Thymus (tissue), 11 donors: ENCODE data around the gene PRTG. TPM values are rescaled to one million over a fixed set of nuclear protein-coding genes. Genes with fewer than 3 reads are reported as not detected.
"Not testable (repeated sequence)": the region's sequence is repeated elsewhere in the genome, so short reads cannot be mapped to it uniquely, and the experiment has no call there.

ENCODE experiments used
- DNase-seq, 9 donors: peaks; one replicate each; pipeline ENCODE4 v3.0.0-alpha.2; 2013; ENCODE audit warnings: low spot score in 9 of 9, low read depth in 6 of 9, missing footprints in 1 of 9
- H3K27ac ChIP-seq, 2 donors: one replicate each; pipeline ENCODE4 v1.5.1; 2013; ENCODE audit warnings: control low read depth in 1 of 2, low read depth in 1 of 2, low read length in 1 of 2, mild to moderate bottlenecking in 1 of 2, moderate library complexity in 1 of 2
- H3K27me3 ChIP-seq, 2 donors: one replicate each; pipeline ENCODE4 v1.5.1; 2013; ENCODE audit warnings: low read length in 1 of 2; ENCODE audit not compliant: control insufficient read depth in 2 of 2, insufficient read depth in 1 of 2
- H3K36me3 ChIP-seq, 2 donors: one replicate each; pipeline ENCODE4 v1.5.1; 2013; ENCODE audit warnings: low read length in 1 of 2, mild to moderate bottlenecking in 1 of 2, moderate library complexity in 1 of 2; ENCODE audit not compliant: control insufficient read depth in 2 of 2, insufficient read depth in 2 of 2
- H3K4me1 ChIP-seq, 2 donors: one replicate each; pipeline ENCODE4 v1.5.1; 2013; ENCODE audit warnings: low read length in 2 of 2; ENCODE audit not compliant: control insufficient read depth in 2 of 2, insufficient read depth in 2 of 2
- H3K4me3 ChIP-seq, 2 donors: one replicate each; pipeline ENCODE4 v1.5.1; 2013; ENCODE audit warnings: low read length in 2 of 2, control low read depth in 1 of 2, mild to moderate bottlenecking in 1 of 2
- H3K9me3 ChIP-seq, 2 donors: one replicate each; pipeline ENCODE4 v1.5.1; 2013; ENCODE audit warnings: low read length in 1 of 2, mild to moderate bottlenecking in 1 of 2; ENCODE audit not compliant: control insufficient read depth in 2 of 2, insufficient read depth in 1 of 2
- WGBS: extraction: QIAGEN DNeasy Blood & Tissue Kit; methylation state at CpG from one replicate; pipeline ENCODE4 v1.1.7; 2013; 5-methylcytosine and 5-hydroxymethylcytosine counted together
- polyA plus RNA-seq: library from polyadenylated mRNA; stranded (reverse); fragments of 200-250 nt; gene quantifications from one replicate; pipeline ENCODE4 v1.2.3, GENCODE V29; 2013
- total RNA-seq: library from RNA; stranded (reverse); fragments of 120-200 nt; gene quantifications from one replicate; pipeline ENCODE4 v1.2.4, GENCODE V29; 2013
- donor health status: healthy.

The PRTG gene
- total and polyA plus RNA-seq, 2 donors, result 0.16 to 0.99 TPM

DNA sequence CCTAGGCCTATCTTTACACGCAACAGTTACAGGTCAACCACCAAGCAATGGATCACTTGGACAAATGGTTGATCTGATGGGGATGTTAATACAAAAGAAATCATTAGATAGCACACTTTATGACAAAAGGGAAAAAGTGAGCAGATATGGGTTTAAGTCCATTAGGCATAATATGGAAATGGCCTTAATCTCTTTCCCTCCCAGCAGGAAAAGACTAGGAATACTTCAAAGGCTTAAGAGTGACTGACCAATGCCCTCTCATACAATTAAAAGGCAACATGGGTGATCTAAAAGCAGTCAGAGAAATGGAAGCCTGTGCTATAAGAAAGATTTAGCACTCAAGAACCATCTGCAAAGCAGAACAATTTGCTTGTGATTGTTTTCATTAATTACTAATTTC is 3.3 kb downstream of the PRTG start:
- no peak for DNase-seq
- H3K4me1 ChIP-seq, result peaks cover 6 to 13% of the 10 kb centered on the region in 2 donors
- no peaks in the 10 kb centered on the region for H3K36me3 ChIP-seq
- H3K4me3 ChIP-seq, result no peak overlapping the region
- WGBS, result 94% methylated on average over 1 of the region's 1 CpG
- peaks cover 37 to 39% of the 10 kb centered on the region in 2 donors for H3K27me3 ChIP-seq
- no peaks in the 10 kb centered on the region for H3K9me3 ChIP-seq
- H3K27ac ChIP-seq, result no peak overlapping the region

DNA sequence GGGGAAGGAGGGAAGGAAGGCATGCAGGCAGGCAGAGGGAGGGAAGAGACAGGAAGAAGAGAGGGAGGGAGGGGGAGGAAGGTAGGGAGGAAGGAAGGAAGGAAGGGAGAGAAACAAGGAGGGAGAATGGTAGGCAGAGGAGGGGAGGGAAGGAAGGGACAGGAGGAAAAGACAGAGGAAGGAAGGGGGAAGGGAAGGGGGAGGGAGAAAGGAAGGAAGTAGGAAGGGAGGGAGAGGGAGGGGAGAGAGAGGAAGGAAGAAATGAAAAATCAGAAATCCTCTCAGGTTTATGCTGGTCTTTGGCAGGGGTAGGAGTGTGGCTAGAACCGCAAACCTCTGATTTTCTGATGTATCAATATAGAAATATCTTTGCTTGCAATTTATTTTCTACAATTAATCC is 4.2 kb downstream of the PRTG start:
- H3K27me3 ChIP-seq, result peaks cover 30 to 32% of the 10 kb centered on the region in 2 donors
- H3K27ac ChIP-seq, result no peak overlapping the region
- no peak for DNase-seq
- peaks cover 6 to 13% of the 10 kb centered on the region in 2 donors for H3K4me1 ChIP-seq
- H3K4me3 ChIP-seq, result no peak overlapping the region
- no peaks in the 10 kb centered on the region for H3K36me3 ChIP-seq
- WGBS, result 39% methylated on average over 1 of the region's 1 CpG
- H3K9me3 ChIP-seq, result no peaks in the 10 kb centered on the region

DNA sequence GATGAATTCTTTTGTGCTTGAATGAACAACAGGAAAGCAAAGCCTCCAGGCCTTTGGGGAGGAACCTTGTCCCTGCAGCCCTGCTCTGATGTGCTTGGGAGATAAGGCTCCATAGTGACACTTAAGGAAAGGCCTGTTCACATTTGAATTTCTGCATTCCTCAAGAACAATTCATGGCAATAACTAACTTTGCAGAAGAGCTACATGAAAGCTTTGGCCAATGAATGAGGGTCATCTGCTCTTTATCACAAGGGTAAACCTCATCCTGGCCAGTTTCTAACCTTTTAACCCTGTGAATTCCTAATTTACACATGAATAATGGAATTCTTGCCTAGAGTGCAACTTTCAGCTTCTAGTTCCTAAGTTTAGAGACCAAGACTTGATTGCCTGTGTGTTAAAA is 5.6 kb downstream of the PRTG start:
- no peak overlapping the region for H3K4me3 ChIP-seq
- peaks cover 0 to 10% of the 10 kb centered on the region in 2 donors for H3K4me1 ChIP-seq
- H3K27me3 ChIP-seq, result peaks cover 17 to 20% of the 10 kb centered on the region in 2 donors
- no peak overlapping the region for H3K27ac ChIP-seq
- no peaks in the 10 kb centered on the region for H3K9me3 ChIP-seq
- H3K36me3 ChIP-seq, result no peaks in the 10 kb centered on the region
- DNase-seq, result no peak

DNA sequence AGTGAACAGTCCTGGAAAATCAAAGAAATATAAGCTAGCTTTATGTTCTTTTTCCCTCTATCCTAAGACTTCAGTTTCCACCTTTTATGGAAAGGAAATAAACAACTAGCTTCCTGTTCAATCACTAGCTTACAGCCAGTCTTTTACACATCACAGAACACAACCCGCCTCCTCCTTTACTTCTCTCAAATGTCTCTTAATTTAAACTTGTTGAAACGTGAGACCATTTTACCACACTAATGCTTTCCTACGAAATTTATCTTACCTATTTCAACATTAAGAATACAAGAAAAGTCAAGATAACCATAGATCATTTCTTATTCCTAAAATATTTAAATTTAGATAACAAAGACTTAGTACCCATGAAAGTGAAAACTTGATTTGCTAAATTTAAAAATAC is 6.2 kb downstream of the PRTG start:
- 87% methylated on average over 3 of the region's 3 CpGs for WGBS
- H3K36me3 ChIP-seq, result no peaks in the 10 kb centered on the region
- no peak overlapping the region for H3K4me3 ChIP-seq
- no peaks in the 10 kb centered on the region for H3K9me3 ChIP-seq
- H3K4me1 ChIP-seq, result peaks cover 0 to 6% of the 10 kb centered on the region in 2 donors
- DNase-seq, result no peak
- no peak overlapping the region for H3K27ac ChIP-seq
- peaks cover 11 to 14% of the 10 kb centered on the region in 2 donors for H3K27me3 ChIP-seq

DNA sequence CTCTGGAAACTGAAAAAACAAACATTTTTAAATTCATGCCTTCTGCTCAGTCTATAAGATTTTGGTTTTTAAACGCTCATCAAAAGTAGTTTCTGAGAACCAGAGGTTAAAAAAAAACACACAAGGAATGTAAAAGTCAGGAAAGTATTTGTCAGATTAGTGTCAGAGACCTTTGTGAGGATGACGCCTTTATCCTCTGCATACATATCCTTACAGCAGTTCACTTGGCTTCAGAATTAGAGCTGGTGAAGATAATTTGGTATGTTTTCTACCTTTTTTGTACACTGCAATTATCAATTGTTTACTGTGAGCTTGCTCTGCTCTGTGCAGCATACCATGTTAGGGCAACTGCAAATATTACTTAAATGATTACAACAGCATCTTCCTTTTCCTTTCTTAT is 8.3 kb downstream of the PRTG start:
- Histone ChIP-seq H3K27ac (no peak overlapping the region), H3K36me3 (no peaks in the 10 kb centered on the region), H3K9me3 (no peaks in the 10 kb centered on the region), H3K4me3 (no peak overlapping the region), H3K27me3 (peaks cover 0 to 3% of the 10 kb centered on the region in 2 donors), H3K4me1 (no peaks in the 10 kb centered on the region)
- no peak for DNase-seq
- WGBS, result 94% methylated on average over 2 of the region's 2 CpGs

DNA sequence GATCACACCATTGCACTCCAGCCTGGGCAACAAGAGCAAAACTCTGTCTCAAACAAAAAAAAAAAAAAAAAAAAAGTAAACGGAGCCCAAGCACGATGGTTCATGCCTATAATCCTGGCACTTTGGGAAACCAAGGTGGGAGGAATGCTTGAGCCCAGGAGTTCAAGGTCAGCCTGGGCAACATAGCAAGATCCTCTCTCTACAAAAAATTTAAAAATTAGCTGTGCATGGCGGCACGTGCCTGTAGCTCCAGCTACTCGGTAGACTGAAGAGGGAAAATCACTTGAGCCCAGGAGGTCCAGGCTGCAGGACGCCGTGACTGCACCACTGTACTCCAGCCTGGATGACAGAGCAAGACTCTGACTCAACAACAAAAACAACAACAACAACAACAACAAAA is 9.5 kb downstream of the PRTG start:
- H3K27ac ChIP-seq, H3K4me3 ChIP-seq, H3K4me1 ChIP-seq, H3K36me3 ChIP-seq, H3K9me3 ChIP-seq, H3K27me3 ChIP-seq, DNase-seq: not testable (repeated sequence)
- 99% methylated on average over 7 of the region's 7 CpGs for WGBS

DNA sequence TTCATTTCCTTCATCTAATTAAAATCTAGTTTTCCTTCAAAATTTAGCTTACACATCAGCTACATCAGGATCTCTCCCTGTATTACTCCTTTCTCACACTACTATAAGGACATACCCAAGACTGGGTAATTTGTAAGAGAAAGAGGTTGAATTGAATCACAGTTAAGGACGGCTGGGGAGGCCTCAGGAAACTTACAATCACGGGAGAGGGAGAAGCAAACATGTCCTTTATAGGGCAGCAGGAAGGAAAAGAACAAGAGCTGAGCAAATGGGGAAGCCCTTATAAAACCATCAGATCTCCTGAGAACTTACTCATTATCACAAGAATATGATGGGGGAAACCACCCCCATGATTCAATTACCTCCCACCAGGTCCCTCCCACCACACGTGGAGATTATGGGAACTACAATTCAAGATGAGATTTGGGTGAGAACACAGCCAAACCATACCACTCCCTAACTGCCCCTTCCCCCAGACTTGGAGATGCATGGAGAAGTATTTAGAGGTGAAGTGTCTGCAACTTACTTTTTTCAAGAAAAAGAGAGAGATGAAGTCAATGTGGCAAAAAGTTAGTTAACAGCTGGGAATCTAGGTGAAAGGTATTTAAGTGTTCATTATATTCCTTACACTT is 21.3 kb downstream of the PRTG start:
- H3K27ac ChIP-seq, result no peak overlapping the region
- H3K9me3 ChIP-seq, result peaks cover 0 to 5% of the 10 kb centered on the region in 2 donors
- H3K4me3 ChIP-seq, result no peak overlapping the region
- no peaks in the 10 kb centered on the region for H3K36me3 ChIP-seq
- WGBS, result 36% methylated on average over 3 of the region's 3 CpGs
- H3K4me1 ChIP-seq, result no peaks in the 10 kb centered on the region
- no peaks in the 10 kb centered on the region for H3K27me3 ChIP-seq
- DNase-seq, result no peak

DNA sequence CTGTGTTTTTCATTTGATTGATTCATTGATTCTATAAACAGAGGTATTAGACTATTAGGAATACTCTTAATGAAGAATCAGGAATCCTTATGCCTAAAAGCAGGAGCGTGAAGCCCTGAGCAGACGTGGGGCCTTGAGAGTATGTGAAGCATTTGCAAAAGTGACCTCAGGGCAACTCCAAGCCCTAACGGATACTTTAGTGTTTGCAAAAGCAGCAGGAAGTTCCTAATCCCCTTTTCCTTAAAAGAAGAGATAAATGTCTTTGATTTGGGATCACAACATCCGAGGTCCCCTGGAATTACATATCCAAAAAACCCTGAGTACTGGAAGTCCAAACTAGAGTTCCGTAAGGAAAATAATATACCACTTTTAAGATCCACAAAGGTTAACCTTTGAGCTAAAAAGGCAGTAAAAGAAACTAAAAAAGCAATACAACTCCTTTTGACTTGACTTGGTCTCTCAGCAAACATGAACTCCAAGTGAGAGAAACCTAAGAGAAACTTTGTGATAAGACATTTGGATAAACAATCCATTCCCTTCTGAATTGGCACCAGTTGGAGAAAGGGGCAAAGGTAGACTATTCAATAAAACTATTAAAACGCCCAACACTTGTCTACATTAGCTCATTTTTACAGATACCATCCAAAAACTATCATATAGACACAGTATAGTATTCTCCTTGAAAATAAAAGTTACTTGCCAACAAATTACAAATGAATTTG is 27.4 kb downstream of the PRTG start:
- Histone ChIP-seq H3K9me3 (no peaks in the 10 kb centered on the region), H3K4me3 (no peak overlapping the region), H3K4me1 (no peaks in the 10 kb centered on the region), H3K27ac (no peak overlapping the region), H3K27me3 (no peaks in the 10 kb centered on the region), H3K36me3 (no peaks in the 10 kb centered on the region)
- no peak for DNase-seq
- 94% methylated on average over 6 of the region's 6 CpGs for WGBS

DNA sequence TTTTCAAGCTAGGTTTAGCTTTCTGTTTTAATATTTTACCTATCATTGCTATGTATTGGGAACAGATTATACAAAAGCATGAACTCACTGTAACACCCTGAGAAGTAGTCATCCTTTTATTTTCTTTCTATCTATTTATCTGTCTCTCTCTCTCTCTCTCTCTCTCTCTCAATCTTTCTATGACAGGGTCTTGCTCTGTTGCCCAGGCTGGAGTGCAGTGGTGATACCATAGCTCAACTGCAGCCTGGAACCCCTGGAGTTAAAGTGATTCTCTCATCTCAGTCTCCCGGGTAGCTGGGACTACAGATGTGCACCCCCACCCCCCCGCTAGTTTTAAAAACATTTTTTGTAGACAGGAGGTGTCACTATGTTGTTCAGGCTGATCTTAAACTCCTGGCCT is 28.9 kb downstream of the PRTG start:
- no peaks in the 10 kb centered on the region for H3K27me3 ChIP-seq
- H3K36me3 ChIP-seq, result no peaks in the 10 kb centered on the region
- H3K4me1 ChIP-seq, result no peaks in the 10 kb centered on the region
- 74% methylated on average over 2 of the region's 2 CpGs for WGBS
- no peak for DNase-seq
- H3K4me3 ChIP-seq, result no peak overlapping the region
- H3K9me3 ChIP-seq, result no peaks in the 10 kb centered on the region
- H3K27ac ChIP-seq, result no peak overlapping the region
